Upper lobe of left lung (tissue), 6 donors: Measurements from ENCODE around the gene ZFHX2. TPM values are rescaled to one million over a fixed set of nuclear protein-coding genes. Genes with fewer than 3 reads are reported as not detected.
"Not testable (repeated sequence)": the region's sequence is repeated elsewhere in the genome, so short reads cannot be mapped to it uniquely, and the experiment has no call there.

ENCODE experiments used
- ATAC-seq, 2 donors: fragments of 200-7000 bp; cut with Tn5 transposase; one replicate each; pipeline ENCODE4 v1.9.1; 2022; ENCODE audit warnings: mild to moderate bottlenecking in 2 of 2, moderate library complexity in 2 of 2; ENCODE audit not compliant: low FRiP score in 2 of 2
- DNase-seq, 2 donors: peaks; one replicate each; pipeline ENCODE4 v3.0.0-alpha.2; 2019 to 2020
- H3K27ac ChIP-seq, 4 donors: fragments of 200-600 bp; sonication (generic); one replicate each; pipeline ENCODE4 v1.5.1; 2016 to 2019
- H3K27me3 ChIP-seq, 4 donors: fragments of 200-600 bp; sonication (generic); one replicate each; pipeline ENCODE4 v1.5.1; 2017 to 2019
- H3K36me3 ChIP-seq, 4 donors: fragments of 200-600 bp; sonication (generic); one replicate each; pipeline ENCODE4 v1.5.1; 2016 to 2019
- H3K4me1 ChIP-seq, 4 donors: fragments of 200-600 bp; sonication (generic); one replicate each; pipeline ENCODE4 v1.5.1; 2018 to 2019
- H3K4me3 ChIP-seq, 4 donors: fragments of 200-600 bp; sonication (generic); one replicate each; pipeline ENCODE4 v1.5.1; 2017 to 2019; ENCODE audit warnings: mild to moderate bottlenecking in 2 of 4, moderate library complexity in 1 of 4
- H3K9me3 ChIP-seq, 4 donors: fragments of 200-600 bp; sonication (generic); one replicate each; pipeline ENCODE4 v1.5.1; 2018 to 2019
- EP300 ChIP-seq, 4 donors: sonication (generic); formaldehyde crosslinking; IDR thresholded peaks; one replicate each; pipeline ENCODE4 v1.5.1; 2017; ENCODE audit warnings: antibody characterized with exemption in 4 of 4, control low read depth in 2 of 4
- POLR2A ChIP-seq, 4 donors: fragments of 450-650 bp; IDR thresholded peaks; one replicate each; pipeline ENCODE4 v1.5.1; 2016 to 2017; ENCODE audit warnings: antibody characterized with exemption in 4 of 4, mild to moderate bottlenecking in 2 of 4
- POLR2AphosphoS5 ChIP-seq, 2 donors: sonication (generic); formaldehyde crosslinking; IDR thresholded peaks; one replicate each; pipeline ENCODE4 v1.5.1; 2017; ENCODE audit warnings: antibody characterized with exemption in 2 of 2
- WGBS, 2 donors: methylation state at CpG; one replicate each; pipeline ENCODE4 v1.1.5; 2017 to 2018; 5-methylcytosine and 5-hydroxymethylcytosine counted together
- total RNA-seq, 6 donors: library from RNA; depleted of rRNA in 4 of 6; stranded (reverse); fragments of >200 nt in 4 of 6; gene quantifications; one replicate each; pipeline versions ENCODE4 v1.1.0 to v1.2.1, GENCODE V29; 2016 to 2021
- TF ChIP-seq, protein P1 (sequence below), 6 experiments: fragments of 450-650 bp in 4 of 6; fragments of 200-600 bp in 2 of 6; sonication (generic) in 2 of 6; IDR thresholded peaks; one replicate each; pipeline ENCODE4 v1.5.1; 2016 to 2019; ENCODE audit warnings: antibody characterized with exemption in 6 of 6
- donor health status: DM: no; HTN: no; CAD: no; lungs with moderate emphysema.
- donor health status: DM: no; HTN: yes; CAD: no; lungs with severe emphysema.

The ZFHX2 gene
- total RNA-seq, 6 donors from 2014 or later, result 1.7 to 6.3 (median 3.0) TPM

DNA sequence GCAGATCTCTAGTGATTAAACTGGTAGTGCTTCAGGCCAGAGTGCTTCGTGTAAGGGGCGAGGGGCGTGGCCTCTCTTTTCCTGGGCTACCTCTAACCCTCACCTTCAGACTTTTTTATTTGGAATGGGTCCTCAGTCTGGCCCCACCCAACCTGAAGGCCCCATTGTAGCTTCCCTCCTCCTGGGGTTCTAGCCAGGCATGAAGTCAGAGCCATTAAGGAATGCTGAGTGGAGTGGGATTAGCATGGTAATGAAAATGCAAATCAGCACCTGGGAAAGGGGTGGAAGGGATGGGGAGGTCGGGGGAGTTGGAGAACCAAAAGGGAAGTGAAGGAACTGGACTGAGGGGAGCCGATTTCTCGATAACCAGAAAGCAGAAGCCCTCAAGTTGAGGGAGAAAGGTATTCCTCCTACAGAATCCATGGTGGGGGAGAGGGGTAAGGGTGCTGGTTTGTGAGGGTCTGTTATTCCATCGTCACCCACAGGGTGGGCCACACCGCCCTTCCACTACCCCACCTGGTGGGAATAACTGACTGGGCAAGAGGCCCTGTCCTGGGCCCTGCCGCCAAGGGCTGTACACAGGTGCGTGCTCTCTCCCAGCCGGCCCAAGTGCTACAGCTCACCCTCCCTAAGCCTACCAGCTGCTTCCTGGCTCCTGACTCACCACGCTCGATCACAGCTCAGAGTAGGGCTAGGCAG lies 14.1 kb downstream of the ZFHX2 start:
- no peak overlapping the region for H3K4me3 ChIP-seq
- no peaks in the 10 kb centered on the region for H3K4me1 ChIP-seq
- no peaks in the 10 kb centered on the region for H3K27me3 ChIP-seq
- ATAC-seq (no peak), DNase-seq (no peak)
- peaks cover 0 to 6% (median 0%) of the 10 kb centered on the region in 4 donors for H3K36me3 ChIP-seq
- H3K27ac ChIP-seq, result no peak overlapping the region
- TF ChIP-seq POLR2AphosphoS5 (IDR thresholded peaks at IDR 0.05) (no peak), POLR2A (IDR thresholded peaks at IDR 0.05) (no peak), EP300 (IDR thresholded peaks at IDR 0.05) (no peak)
- TF ChIP-seq, protein P1, sequence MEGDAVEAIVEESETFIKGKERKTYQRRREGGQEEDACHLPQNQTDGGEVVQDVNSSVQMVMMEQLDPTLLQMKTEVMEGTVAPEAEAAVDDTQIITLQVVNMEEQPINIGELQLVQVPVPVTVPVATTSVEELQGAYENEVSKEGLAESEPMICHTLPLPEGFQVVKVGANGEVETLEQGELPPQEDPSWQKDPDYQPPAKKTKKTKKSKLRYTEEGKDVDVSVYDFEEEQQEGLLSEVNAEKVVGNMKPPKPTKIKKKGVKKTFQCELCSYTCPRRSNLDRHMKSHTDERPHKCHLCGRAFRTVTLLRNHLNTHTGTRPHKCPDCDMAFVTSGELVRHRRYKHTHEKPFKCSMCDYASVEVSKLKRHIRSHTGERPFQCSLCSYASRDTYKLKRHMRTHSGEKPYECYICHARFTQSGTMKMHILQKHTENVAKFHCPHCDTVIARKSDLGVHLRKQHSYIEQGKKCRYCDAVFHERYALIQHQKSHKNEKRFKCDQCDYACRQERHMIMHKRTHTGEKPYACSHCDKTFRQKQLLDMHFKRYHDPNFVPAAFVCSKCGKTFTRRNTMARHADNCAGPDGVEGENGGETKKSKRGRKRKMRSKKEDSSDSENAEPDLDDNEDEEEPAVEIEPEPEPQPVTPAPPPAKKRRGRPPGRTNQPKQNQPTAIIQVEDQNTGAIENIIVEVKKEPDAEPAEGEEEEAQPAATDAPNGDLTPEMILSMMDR (IDR thresholded peaks at IDR 0.05), result no peak
- 63 to 65% methylated on average over 10 to 13 of the region's 13 CpGs for WGBS, 2 donors
- no peaks in the 10 kb centered on the region for H3K9me3 ChIP-seq

DNA sequence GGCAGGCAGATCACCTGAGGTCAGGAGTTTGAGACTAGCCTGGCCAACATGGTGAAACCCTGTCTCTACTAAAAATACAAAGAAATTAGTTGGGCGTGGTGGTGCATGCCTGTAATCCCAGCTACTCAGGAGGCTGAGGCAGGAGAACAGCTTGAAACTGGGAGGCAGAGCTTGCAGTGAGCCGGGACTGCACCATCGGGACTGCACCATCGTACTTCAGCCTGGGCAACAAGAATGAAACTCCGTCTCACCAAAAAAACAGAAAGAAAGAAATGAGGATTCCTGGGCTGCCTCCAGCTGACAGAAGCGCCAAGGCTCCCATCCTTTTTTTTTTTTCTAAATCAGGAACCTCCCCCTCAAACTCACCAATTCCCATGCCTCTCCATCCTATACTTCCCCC lies 14.7 kb downstream of the ZFHX2 start:
- not testable (repeated sequence) for ATAC-seq, DNase-seq, H3K9me3 ChIP-seq, H3K4me3 ChIP-seq, H3K27me3 ChIP-seq, H3K36me3 ChIP-seq, H3K4me1 ChIP-seq, H3K27ac ChIP-seq
- 88 to 95% methylated on average over 6 of the region's 6 CpGs for WGBS, 2 donors

DNA sequence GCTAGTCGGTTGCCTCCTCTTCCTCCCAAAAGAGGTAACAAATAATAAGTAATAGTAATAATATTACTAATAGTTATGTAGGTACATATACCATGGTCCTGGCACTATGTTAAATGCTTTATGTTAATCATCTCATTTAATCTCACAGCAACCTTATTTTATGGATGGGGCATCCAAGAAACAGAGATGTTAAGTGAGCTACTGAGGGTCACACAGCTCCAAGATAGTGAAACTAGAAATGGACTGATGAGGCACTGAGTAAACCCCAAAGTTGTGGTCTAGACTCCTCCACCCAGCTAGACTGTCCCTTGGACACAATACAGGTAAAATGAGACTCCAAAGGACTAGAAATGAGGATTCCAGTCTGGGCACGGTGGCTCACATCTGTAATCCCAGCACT lies 15.1 kb downstream of the ZFHX2 start:
- Histone ChIP-seq H3K4me3 (no peak overlapping the region), H3K36me3 (peaks cover 0 to 6% (median 0%) of the 10 kb centered on the region in 4 donors), H3K27me3 (no peaks in the 10 kb centered on the region), H3K27ac (no peak overlapping the region), H3K4me1 (no peaks in the 10 kb centered on the region), H3K9me3 (no peaks in the 10 kb centered on the region)
- DNase-seq, result no peak
- no peak for TF ChIP-seq POLR2AphosphoS5 (IDR thresholded peaks at IDR 0.05)
- TF ChIP-seq, protein P1 (IDR thresholded peaks at IDR 0.05), result no peak
- no peak for TF ChIP-seq POLR2A (IDR thresholded peaks at IDR 0.05)
- TF ChIP-seq EP300 (IDR thresholded peaks at IDR 0.05), result no peak
- ATAC-seq, result no peak
- 87 to 92% methylated on average over 2 of the region's 2 CpGs for WGBS, 2 donors

DNA sequence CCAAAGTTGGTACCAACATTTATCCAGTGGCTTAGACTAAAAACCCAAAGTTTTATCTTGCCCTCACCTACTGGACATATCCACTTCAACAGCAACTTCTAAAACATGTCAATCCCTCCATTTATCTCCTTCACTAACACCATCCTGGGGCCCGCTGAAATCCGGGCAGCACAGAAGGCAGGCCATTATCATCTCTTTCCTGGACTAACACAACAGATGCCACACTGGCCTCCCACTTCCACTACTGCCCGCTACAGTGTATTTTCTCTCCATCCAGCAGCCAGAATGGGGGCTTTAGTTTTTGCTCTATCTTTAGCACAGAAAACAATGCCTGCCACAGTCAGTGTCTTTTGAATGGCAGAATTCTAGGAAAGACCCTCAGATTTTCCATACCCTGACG lies 15.6 kb downstream of the ZFHX2 start:
- H3K27ac ChIP-seq, result no peak overlapping the region
- no peak overlapping the region for H3K4me3 ChIP-seq
- no peak for DNase-seq
- no peaks in the 10 kb centered on the region for H3K9me3 ChIP-seq
- peaks cover 0 to 6% (median 0%) of the 10 kb centered on the region in 4 donors for H3K36me3 ChIP-seq
- no peaks in the 10 kb centered on the region for H3K27me3 ChIP-seq
- WGBS, 2 donors, result 85% methylated on average over 4 of the region's 4 CpGs
- TF ChIP-seq EP300 (IDR thresholded peaks at IDR 0.05) (no peak), POLR2AphosphoS5 (IDR thresholded peaks at IDR 0.05) (no peak), POLR2A (IDR thresholded peaks at IDR 0.05) (no peak)
- TF ChIP-seq, protein P1 (IDR thresholded peaks at IDR 0.05), result no peak
- no peaks in the 10 kb centered on the region for H3K4me1 ChIP-seq
- ATAC-seq, result no peak

DNA sequence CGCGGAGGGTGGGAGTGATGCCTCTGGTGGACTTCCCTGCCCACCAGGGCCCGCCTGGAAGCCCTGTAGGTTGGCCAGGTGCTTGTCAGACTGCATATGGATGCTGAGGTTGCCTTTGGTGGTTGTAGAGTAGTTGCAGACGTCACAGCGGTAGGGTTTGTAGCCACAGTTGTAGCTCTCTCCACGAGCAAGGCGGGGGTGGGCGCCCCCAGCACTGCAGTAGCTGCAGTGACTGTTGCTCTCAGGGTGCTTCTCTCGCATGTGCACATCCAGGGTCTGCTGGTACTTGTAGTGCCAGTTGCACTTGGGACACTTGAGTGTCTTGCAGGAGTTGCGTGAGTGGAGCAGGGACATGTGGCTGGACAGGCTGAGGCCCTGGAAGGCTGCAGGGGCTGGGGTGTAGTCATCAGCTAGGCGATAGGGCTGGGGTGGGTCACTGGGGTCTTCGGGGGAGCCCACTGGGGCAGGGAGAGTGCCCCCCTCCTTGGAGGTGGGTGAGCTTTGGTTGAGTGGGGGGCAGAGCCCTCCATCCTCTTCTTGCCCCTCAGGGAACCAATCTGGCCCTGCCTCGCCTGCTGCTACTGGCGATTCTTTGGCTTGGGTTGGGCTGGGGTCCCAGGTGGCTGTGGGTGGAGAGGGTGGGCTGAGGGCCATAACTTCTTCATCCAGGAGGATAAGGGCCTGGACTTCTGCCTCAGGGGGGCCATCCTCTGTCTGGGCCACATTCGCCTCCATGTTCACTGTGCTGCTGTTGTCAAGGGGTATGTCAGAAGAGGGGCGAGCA lies 17.7 kb downstream of the ZFHX2 start:
- TF ChIP-seq POLR2A (IDR thresholded peaks at IDR 0.05), result no peak
- TF ChIP-seq POLR2AphosphoS5 (IDR thresholded peaks at IDR 0.05), result no peak
- TF ChIP-seq EP300 (IDR thresholded peaks at IDR 0.05), result no peak
- H3K27ac ChIP-seq, result no peak overlapping the region
- DNase-seq, result peak in 1 of 2 donors; percentile 46
- peaks cover 0 to 4% (median 0%) of the 10 kb centered on the region in 4 donors for H3K4me1 ChIP-seq
- no peaks in the 10 kb centered on the region for H3K9me3 ChIP-seq
- WGBS, 2 donors, result 94% methylated on average over 6 to 16 of the region's 16 CpGs
- no peak for ATAC-seq
- no peaks in the 10 kb centered on the region for H3K27me3 ChIP-seq
- no peak overlapping the region for H3K4me3 ChIP-seq
- peaks cover 0 to 6% (median 0%) of the 10 kb centered on the region in 4 donors for H3K36me3 ChIP-seq
